Measurements from ENCODE around the gene APOL1.
"Not testable (repeated sequence)": the region's sequence is repeated elsewhere in the genome, so short reads cannot be mapped to it uniquely, and the experiment has no call there.

Gene APOL1

DNA sequence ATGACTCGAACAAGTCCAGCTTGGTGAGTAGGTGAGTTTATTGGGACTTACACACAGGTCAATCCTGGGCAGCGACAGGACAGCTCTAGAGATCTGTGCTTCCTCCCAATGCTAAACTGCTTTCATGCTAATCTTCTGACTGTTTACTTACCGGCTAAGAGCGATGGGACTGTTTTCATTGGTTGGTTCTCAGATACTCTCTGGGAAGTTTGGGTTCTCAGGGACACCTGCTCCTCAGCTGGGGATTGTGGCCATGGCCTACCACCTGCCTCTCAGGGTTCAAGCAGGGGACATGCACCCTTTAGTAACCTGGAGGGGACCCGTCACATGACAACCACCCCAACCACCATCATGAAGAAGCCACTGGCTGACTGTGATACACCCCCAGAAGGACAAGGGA is 26.7 kb upstream of the APOL1 start:
- DNase-seq = no peak

DNA sequence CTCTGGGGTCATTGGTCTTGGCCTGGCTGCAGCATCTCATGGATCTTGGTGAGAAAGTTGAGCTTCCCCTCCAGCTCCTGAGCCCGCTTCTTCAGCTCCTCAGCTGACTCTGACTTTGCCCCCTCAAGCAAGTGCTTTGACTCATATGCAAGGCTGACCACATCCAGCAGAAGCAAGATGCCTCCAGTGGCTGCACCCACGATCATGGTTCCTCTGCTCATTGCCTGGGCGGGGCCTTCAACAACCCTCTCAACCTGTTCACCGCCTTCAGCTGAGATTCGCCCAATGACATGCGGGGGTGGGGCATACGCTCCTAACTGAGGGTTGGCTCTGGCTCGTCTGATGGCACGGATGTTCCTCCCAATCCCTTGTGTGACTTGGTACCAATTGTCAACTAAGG is 25.5 kb upstream of the APOL1 start:
- no peak for DNase-seq

DNA sequence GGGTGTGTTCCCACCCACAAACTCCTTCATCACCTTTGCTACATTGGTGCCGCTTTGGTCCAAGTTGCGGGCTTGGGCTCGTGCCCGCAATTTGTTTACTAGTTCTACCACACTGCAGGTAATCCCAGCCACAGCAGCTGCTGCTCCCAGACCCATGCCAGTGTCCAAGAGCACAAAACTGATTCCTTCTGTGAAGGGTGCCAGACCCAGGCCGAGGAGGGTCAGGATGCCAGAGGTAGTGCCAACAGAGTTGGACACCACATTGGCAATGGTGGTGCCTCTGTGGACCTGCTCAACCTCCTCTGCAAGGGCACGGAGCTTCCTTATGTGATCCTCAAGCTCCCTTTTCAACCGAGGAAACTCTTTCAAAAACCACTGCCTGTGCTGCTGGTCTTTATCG is 25.1 kb upstream of the APOL1 start:
- DNase-seq = no peak

DNA sequence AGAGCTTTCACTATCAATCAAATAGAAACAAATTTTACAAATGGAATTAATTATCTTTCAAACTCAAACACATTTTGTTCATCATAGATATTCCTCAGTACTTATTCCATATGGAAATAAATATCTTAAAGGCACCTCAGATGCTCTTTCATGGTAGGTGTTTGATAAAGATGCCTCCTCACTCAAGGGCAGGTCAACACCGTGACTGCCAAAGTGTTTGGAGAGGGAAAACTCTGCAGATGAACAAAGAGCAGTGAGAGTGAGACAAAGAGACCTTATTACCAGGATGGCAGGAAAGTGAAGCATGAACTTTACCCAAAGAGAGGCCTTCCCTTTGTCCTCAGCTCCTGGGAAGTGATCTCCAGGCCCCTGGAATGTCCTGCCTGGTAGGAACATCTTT is 24.6 kb upstream of the APOL1 start:
- not testable (repeated sequence) for DNase-seq

DNA sequence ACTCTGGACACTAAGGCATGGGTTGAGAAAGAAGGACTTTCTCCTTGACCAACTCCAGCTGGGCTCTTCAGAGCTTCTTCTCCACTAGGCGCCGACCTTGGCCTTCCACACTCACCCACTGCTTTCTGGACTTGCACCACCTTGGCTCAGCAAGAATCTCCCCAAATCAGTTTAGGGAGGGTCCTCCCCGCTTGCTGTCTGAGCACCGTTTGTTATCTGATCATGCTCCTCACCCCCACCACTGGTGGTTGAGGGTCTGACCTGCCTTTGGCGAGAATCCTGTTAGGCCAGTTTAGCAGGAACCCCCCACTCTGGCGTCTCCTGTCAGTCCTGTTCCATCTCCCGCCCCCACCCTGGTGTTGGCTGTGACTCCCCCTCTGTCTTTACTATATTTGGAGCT is 24.0 kb upstream of the APOL1 start:
- no peak for DNase-seq

DNA sequence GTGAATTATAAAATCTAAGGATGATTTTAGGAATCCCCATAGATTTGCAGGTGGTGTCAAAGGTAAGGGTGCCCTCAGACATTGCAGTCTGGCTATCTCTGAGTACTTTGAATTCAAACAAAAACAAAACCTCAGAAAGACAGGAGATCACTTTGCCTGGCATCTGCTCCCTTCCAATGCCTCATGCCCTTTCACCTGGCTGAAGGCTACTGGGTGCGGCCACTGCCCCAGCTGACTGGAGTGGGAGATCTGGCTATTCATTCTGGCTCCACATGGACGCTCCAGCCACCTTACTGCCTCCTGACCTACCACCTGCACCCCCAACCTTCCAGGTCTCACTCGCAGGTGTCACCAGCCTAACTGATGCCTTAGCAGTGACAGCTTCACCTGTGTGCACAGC is 23.3 kb upstream of the APOL1 start:
- not testable (repeated sequence) for DNase-seq

DNA sequence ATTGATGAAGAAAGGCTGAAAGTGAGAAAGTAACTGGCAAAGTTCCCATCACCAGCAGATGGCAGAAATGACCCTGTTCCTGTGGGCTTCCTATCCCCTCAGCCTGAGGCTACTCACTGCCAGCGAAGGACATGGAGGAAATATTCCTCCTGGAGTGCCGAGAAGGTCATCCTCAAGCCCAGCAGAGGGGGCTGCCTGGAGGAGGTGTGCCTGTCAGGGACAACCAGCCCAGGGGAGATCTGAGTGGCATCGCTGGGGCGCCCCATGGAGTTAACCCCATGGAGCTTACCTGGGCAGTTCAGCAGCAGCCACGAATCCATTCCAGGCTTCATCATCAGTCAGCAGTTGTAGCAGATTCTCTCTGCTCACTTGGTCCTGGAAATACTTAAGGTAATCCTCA is 21.9 kb upstream of the APOL1 start:
- DNase-seq = not testable (repeated sequence)

DNA sequence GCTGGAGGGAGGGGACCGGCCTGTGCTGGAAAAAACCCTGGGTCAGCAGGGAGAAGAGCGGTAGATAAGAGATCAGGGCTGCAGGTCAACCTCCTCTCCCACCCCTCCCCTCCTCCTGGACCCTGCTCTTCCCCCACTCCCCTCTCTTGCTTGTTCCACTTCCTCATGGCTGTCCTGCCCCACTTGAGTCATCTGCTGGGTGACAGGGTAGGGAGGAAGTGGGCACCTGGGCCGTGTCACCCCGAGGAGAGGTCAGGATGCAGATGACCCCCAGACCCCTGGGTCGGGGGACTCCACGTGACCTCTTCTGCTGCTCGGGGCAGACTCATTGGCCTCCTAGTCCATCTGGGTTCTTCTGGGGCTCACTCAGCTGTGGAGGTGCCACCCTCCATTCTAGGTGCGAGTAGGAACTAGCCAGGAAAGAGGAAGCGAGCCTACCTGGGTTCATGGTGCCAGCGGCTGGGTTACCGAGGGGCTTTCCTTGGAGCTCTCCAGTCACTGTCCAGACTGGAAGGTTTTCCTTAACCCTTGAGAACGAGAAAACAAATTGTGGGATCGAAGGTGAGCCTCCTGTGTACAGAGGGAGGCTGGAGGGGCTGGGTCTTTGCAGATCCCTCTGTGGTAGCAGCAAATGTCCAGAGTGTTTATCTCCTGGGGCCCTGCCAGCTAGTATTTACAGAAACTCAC is 20.1 kb upstream of the APOL1 start:
- no peak for DNase-seq

DNA sequence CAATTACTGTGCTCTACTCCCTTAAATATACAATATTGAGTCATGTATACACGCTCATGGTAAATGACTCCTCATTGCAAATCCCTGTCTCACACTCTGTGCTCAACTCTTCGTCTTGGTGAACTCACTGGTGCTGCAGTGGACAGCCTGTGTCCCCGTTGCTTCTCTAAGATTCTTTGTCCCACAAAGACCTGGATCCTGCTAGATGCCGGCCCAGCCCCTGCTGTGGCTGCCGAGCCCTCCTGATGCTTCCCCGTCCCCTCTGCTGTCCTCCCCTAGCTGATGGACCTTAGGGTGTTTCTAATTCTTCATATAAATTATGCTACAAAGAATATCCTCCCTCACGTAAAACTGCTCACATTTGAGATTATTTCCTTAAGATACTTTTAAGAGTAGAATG is 19.1 kb upstream of the APOL1 start:
- no peak for DNase-seq

DNA sequence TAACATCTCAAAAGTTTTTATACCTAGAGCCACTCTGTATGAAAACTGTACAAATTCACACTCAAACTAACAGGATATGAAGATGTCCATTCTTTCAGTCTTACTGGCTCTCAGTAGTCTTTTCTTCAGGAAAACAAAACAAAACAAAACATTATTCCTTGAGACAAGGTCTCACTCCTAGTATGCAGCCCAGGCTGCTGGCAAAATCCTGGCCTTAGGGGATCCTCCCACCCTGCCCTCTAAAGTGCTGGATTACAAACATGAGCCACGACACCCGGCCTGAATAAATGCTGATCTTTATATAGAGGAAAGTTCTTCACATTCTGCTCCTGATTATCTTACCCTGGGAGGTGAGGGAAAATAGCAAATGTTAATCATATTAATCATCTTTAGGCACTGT is 18.7 kb upstream of the APOL1 start:
- DNase-seq = no peak

DNA sequence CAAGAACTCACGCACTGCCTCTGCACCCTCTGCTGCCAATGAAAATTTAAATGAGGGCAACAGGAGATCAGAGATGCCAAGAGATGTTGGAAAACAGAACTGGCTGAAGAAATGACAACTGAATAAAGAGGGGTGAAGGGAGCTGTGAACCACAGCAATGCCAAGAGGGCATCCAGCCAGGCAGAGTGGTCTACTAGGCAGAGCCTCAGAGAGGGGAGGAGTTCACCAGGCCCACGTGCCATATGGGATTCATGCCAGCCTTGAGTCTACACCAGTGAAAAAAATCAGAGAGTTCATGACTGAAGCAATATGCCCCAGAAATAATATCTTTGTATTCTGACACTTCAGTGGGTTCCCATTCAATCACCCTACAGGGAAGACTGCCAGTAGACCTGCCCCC is 18.0 kb upstream of the APOL1 start:
- DNase-seq = no peak

DNA sequence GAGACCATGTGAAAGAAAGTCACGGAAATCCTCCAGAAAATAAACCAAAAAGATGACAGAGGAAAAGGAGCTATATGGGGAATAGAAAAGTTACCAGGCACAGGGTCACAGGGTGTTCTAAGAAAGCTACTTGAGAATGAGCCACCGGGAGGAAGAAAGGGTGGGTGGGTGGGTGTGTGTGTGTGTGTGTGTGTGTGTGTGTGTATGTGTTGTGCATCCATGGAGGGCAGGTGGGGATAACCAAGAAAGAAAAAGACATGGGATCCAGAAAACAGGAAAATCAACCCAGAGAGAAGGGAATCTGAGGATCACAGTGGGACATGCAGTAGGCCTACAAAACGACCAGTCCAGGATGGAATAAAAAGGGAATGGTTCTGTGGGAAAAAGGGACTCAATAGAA is 17.3 kb upstream of the APOL1 start:
- DNase-seq = no peak

DNA sequence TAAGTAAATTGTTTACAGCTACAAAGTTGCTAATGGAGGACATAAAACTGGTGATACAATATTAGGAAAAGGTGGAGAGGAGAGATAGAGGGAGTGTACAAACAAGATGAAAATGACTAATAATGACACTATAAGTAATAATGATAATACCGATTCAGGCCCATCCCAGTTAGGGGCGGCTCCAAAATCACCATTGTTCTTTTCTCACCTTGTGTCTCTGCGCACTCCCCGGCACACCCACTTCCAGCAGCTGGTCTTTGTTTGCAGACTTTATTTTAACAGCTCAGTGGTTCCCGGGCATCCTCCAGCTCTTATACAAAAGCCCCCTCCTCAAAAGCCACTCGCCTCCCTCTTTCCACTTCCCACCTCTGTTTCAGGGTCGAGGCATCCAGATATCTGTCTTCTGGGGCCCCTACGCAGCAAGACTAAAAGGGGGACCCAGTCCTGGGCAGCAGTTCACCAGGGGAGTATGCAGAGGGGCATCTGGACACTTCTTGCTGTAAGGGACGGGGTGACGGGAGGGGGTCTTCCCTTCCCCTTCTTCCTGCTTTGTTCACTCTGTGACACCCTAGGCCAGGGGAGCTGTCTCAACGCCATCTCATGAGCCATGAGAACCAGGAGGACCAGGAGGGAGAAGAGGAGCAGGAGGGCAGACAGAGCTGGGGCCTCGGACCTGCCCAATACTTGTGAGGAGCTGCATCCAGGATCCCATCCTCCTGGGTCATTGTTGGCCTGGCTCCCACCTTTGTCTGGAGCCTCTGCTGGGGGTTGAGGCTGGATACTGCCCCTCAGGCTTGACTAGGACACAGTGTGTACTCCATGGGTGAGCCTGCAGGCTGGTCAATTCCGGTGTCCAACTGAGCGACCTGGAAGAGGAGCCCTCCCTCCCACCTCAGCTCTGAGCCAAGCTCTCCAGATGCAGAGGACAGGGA is 16.3 kb upstream of the APOL1 start:
- DNase-seq = no peak

DNA sequence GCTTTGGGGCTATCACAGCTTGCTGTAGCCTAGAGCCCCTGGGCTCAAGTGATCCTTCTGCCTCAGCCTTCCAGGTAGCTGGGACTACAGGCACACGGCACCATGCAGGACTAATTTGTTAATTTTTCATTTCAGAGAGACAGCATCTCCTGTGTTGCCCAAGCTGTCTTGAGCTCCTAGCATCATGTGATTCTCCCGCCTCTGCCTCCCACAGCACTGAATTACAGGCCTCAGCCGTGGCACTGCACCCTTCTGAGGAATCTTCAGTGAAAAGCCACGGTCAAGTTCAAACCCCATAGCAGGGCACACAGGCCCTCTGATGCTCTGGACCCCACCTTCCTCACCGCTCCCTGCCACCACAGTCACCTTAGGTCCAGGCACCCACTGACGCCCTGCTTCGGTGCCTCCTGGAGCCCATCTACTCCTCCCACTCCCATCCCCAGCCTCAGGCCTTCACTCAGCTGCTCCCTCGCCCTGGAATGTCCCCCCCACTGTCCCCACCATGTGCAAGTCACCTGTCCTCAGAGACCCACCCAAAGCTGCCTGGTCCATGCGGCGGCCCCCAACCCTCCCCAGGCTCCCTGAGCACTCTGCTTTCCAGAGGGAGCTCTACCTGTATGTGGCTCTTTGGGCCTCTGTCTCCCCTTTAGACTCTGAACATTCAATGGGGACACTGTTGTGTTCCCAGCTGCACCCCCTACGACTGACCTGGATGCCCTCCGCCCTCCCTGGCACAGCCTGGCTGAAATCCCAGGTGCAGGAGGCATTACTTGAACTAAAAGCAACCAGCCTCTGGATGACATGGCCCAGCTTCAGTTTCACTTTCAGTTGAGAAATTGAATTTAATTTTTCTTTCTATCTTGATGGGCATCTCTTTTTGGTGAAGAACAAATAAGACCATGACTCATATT is 15.2 kb upstream of the APOL1 start:
- DNase-seq = peak; percentile 41

DNA sequence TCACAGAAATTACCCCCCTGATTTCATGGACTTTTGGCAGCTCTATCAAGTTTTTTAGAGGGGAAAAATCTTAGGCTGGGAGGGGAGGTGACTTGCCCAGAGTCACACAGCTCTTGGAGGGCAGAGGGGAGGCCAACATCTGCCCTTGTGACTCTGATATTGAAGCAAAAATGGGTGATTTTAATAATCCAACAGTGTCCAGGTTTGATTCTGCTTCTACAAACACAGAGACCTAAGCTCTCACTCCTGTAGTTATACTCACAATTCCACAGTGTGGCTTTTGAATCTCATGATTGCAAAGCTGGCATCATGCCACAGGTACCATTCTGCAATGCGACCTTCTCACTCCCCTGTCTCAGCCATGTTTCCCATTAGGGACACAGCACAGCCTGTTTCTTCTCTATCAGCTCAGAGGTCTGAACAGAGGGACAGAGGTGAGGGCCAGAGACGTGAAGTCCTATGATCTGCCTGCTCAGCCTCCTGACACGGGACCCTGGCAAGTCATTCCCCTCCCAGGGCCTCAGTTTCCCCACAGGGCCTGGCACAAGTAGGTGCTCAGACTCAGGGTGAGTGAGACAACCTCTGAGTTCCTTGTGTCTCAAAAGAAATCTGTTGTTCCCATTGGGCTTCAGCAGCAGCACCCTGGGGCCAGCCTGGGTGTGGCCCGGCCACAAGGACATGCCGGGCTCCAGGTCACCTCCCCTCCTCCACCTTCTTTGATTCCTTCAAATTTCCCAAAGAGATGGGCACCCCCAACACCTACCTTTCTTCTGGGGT is 14.4 kb upstream of the APOL1 start:
- DNase-seq = no peak

DNA sequence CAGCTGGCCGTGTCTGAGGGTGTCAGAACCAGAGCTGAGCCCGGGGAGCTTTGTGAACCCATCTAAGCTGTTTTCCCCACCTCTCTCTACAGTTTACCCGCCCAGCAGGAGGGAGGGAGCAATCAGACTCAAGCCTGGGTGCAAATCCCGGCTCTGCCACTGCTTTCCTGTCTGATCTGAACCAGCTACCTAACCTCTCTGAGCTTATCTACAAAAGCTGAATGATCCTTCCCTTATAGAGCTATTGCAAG is 13.9 kb upstream of the APOL1 start:
- DNase-seq = no peak

DNA sequence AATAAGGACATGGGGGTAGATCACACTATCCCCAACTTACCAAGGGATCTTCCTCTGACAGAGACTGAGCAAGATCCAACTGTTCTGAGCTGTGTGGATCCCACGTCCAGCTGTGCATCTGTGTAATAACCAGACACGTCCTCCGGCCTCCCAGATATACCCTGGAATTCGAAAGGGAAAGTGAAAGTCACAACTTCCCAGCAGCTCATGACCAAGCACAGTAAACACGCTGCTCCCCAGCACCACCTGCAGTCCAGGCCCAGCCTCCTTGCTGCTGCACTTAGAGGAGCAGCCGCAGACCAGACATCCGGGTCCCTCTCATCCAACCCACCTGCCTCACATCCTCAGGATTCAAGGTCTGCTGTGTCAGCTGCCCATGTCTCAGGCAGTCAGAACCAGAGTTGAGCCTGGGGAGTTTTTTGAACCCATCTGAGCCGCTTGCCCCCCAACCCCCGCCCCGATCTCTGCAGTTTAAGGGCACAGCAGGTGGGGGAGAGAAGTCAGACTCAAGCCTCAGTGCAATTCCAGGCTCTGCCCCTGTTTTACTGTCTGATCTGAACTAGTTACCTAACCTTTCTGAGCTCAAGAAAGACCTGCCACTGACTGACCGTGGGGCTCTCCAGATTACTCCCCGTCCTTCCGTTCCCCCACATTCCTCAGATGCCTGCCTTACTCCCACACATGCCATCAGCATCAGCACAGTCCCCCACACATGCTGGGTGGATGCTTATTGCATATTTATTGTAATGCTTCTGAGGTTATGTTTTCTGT is 13.3 kb upstream of the APOL1 start, which contains the start of gene APOL2:
Gene APOL2, minus strand, starts transcription at position 127 of the 771 bp plus-strand sequence. CDS start 6,365 bp downstream, outside the sequence.
- peak; percentile 89 for DNase-seq

DNA sequence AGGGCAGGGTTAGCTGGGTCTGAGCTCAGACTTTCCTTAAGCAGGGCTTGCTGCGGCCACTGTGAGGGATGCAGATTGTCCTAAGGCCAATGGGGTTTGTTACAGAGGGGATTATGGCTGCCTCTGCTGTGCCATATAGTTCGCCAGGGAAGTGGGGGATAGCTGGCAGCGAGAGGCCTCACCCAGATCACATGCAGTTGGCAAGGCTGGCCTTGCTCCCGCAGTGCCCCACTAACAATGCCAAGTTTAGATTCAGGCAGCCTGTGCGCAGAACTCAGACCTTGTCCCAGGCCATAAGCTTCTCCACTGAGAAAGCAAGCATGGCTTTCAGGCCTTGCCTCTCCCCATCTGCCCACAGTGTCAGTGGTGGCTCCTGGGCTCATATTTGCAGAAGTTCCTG is 8.9 kb upstream of the APOL1 start:
- no peak for DNase-seq

DNA sequence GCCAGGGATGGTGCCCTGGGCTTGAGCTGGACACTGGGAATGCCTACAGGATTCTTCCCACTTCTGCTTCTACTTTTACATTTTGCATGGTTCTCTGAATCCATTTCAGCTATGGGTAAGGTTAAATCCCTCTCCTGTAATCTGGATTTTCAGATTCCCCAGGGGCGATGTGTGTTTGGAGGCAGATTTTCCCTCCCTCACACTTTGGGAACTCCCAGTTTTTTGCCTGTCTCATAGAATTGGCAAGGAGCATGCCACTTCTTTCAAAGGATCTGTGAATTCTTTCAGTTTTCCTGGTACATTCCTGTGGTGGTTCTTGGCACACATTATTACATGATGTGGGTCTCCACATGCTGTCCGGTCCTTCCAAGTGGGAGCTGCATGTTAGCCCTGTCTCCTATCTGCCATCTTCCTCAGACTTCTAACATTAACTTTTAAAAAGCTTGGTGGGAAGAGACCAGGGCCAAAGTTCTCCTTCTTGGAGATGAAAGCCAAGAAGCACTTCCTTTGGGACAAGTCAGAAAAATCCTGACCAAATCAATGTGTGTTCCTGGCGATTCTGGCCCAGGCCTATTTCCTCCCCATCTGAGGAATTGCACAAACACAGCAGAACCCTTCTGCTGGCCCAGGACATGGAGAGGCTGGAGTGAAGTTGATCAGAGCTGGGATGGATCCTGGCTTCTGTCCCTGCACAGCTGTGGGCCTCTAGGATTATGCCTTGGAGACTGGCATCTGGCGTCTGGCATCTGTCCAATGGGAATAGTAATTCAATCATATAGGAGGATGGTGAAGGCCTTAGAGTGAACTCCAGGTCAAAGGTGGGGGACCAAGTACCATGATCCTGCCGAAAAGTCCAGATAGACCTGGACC is 8.2 kb upstream of the APOL1 start:
- no peak for DNase-seq

DNA sequence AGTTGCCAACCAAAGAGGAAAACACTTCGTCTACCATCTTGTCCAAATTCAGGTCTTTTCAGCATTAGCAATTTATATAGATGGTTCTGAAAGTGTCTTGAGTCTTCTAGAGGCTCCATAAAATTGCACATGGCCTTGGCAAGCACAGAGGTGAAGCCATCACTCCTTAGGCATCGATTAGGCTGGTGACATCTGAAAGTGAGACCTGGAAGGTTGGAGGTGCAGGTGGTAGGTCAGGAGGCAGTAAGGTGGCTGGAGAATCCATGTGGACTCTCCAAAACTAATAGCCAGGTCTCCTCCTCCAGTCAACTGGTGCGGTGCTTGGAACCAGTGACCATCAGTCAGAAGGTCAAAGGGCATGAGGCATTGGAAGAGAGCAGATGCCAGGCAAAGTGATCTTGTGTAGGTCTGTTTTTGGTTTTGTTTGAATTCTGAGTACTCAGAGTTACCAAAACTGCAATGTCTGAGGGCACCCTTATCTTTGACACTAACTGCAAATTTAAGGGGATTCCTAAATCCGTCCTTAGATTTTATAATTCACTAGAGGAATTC is 7.1 kb upstream of the APOL1 start:
- DNase-seq = no peak

DNA sequence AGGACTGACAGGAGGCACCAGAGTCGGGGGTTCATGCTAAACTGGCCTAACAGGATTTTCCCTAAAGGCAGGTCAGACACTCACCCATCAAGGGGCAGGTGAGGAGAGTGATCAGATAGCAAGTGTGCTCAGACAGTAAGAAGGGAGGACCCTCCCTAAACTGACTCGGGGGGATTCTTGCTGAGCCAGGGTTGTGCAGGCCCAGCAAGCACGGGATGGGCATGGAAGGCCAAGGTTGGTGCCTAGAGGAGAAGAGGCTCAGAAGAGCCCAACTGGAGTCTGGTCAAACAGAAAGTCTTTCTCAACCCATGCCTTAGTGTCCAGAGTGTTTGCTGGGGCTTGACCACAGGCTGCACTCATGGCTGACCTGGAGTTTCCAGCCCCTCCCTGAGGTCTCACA is 6.2 kb upstream of the APOL1 start:
- no peak for DNase-seq

Data from CD4-positive, alpha-beta T cell treated with Interleukin-21 for 1 hour (primary cell).